HCT116 (cell line): ENCODE data around the gene BRD4. TPM values are rescaled to one million over a fixed set of nuclear protein-coding genes. Genes with fewer than 3 reads are reported as not detected.

ENCODE experiments used
- ATAC-seq: fragments of 200-7000 bp; cut with Tn5 transposase; 2 replicates; pipeline ENCODE4 v1.9.1; 2020; ENCODE audit warnings: mild to moderate bottlenecking, moderate library complexity
- BruUV-seq: library from RNA; stranded (reverse); fragments of 400-500 nt; replicated peaks from 2 replicates; lab custom pipeline; 2021; lab: Mats Ljungman, UMichigan
- CTCF ChIA-PET: fragments of 300-600 bp; sonication (Branson Sonifier 250); formaldehyde crosslinking; loops from one replicate; lab custom pipeline; 2021; ENCODE audit warnings: antibody characterized with exemption; lab: Charles Lee
- POLR2A ChIA-PET: fragments of 300-600, 350-600 bp; sonication (Branson Sonifier 250); formaldehyde crosslinking; loops from one replicate; lab custom pipeline; 2021; ENCODE audit warnings: antibody characterized with exemption; lab: Charles Lee
- RAD21 ChIA-PET, 2 experiments: fragments of 300-600 bp; sonication (Branson Sonifier 250); formaldehyde crosslinking; loops; one replicate each; lab custom pipeline; 2023; ENCODE audit warnings: low total read pairs in 2 of 2; ENCODE audit not compliant: uncharacterized antibody in 2 of 2, unreplicated experiment in 2 of 2, low non-redundant PET in 1 of 2; lab: Charles Lee
- DNase-seq: peaks from one replicate; pipeline ENCODE4 v3.0.0-alpha.2; 2010; ENCODE audit warnings: low read depth, low spot score
- H2AFZ ChIP-seq: fragments of 200-600 bp; shearing (Covaris generic), sonication (generic); 2 replicates; pipeline ENCODE4 v1.6.1; 2017; ENCODE audit warnings: low read depth, mixed run types, mixed read lengths, antibody characterized with exemption, low read length; ENCODE audit not compliant: poor library complexity, severe bottlenecking
- H3K27ac ChIP-seq: 2 replicates; pipeline ENCODE4 v1.5.1; 2012; ENCODE audit warnings: low read depth, low read length
- H3K27me3 ChIP-seq: fragments of 200-600 bp; sonication (generic); 2 replicates; pipeline ENCODE4 v1.6.1; 2016; ENCODE audit warnings: mixed run types, low read length, mixed read lengths; ENCODE audit not compliant: insufficient read depth
- H3K36me3 ChIP-seq, 2 experiments: fragments of 200-500 bp in 1 of 2; fragments of 200-600 bp in 1 of 2; sonication (Bioruptor generic) in 1 of 2; sonication (generic) in 1 of 2; 2 replicates each; pipeline versions ENCODE4 v1.5.1 to v1.6.1; 2014 to 2016; ENCODE audit warnings: low read length in 2 of 2, inconsistent platforms in 1 of 2, mixed read lengths in 1 of 2, mixed run types in 1 of 2; ENCODE audit not compliant: insufficient read depth in 2 of 2, control insufficient read depth in 1 of 2
- H3K4me1 ChIP-seq, 2 experiments: fragments of 200-600 bp in 1 of 2; sonication (generic) in 1 of 2; 2 replicates each; pipeline versions ENCODE4 v1.5.1 to v1.6.1; 2012 to 2017; ENCODE audit warnings: low read length in 2 of 2, inconsistent platforms in 1 of 2, mild to moderate bottlenecking in 1 of 2, mixed read lengths in 1 of 2, mixed run types in 1 of 2, moderate library complexity in 1 of 2; ENCODE audit not compliant: insufficient read depth in 2 of 2, control insufficient read depth in 1 of 2
- H3K4me2 ChIP-seq: fragments of 200-600 bp; sonication (generic); 2 replicates; pipeline ENCODE4 v1.6.1; 2017; ENCODE audit warnings: mixed run types, low read length, mixed read lengths
- H3K4me3 ChIP-seq, 2 experiments: fragments of 200-600 bp in 1 of 2; sonication (generic) in 1 of 2; replicated peaks in 1 of 2; 2 replicates each; pipeline ENCODE4 v1.5.1; 2011 to 2016; ENCODE audit warnings: low read length in 2 of 2, control low read depth in 1 of 2, low read depth in 1 of 2, mild to moderate bottlenecking in 1 of 2, mixed read lengths in 1 of 2, mixed run types in 1 of 2
- H3K79me2 ChIP-seq: fragments of 200-600 bp; sonication (generic); 2 replicates; pipeline ENCODE4 v1.6.1; 2017; ENCODE audit warnings: mild to moderate bottlenecking, mixed run types, low read length, moderate library complexity, mixed read lengths; ENCODE audit not compliant: insufficient read depth
- H3K9ac ChIP-seq: fragments of 200-600 bp; sonication (generic); 2 replicates; pipeline ENCODE4 v1.6.1; 2016; ENCODE audit warnings: low read length, mixed read lengths
- H3K9me2 ChIP-seq: fragments of 200-600 bp; sonication (generic), shearing (Covaris generic); 2 replicates; pipeline ENCODE4 v1.6.1; 2017; ENCODE audit warnings: mixed run types, mild to moderate bottlenecking, moderate library complexity; ENCODE audit not compliant: insufficient read depth
- H3K9me3 ChIP-seq, 2 experiments: fragments of 200-500 bp in 1 of 2; fragments of 200-600 bp in 1 of 2; sonication (Bioruptor generic) in 1 of 2; sonication (generic) in 1 of 2; 2 replicates each; pipeline ENCODE4 v1.6.1; 2014 to 2017; ENCODE audit warnings: low read length in 2 of 2, mixed read lengths in 2 of 2, inconsistent platforms in 1 of 2, low read depth in 1 of 2, mild to moderate bottlenecking in 1 of 2, mixed run types in 1 of 2, moderate library complexity in 1 of 2; ENCODE audit not compliant: control insufficient read depth in 1 of 2, insufficient read depth in 1 of 2
- H4K20me1 ChIP-seq: fragments of 200-600 bp; sonication (generic), shearing (Covaris generic); 2 replicates; pipeline ENCODE4 v1.6.1; 2017; ENCODE audit warnings: mixed run types, mild to moderate bottlenecking, moderate library complexity; ENCODE audit not compliant: insufficient read depth
- CBX3 ChIP-seq: IDR thresholded peaks from 2 replicates; pipeline ENCODE4 v1.6.1; 2012; ENCODE audit warnings: low read depth
- CTCF ChIP-seq, 3 experiments: fragments of 200-600 bp in 1 of 3; sonication (generic) in 1 of 3; IDR thresholded peaks in 2 of 3; conservative IDR thresholded peaks in 1 of 3; 2 replicates each; pipeline ENCODE4 v1.5.1; 2012 to 2017; ENCODE audit warnings: low read depth in 2 of 3, low read length in 2 of 3, antibody characterized with exemption in 1 of 3, borderline replicate concordance in 1 of 3, control low read depth in 1 of 3, mild to moderate bottlenecking in 1 of 3, mixed read lengths in 1 of 3, mixed run types in 1 of 3, moderate library complexity in 1 of 3; ENCODE audit not compliant: insufficient read depth in 1 of 3
- EGR1 ChIP-seq: IDR thresholded peaks from 2 replicates; pipeline ENCODE4 v1.6.1; 2012; ENCODE audit warnings: low read depth
- ELF1 ChIP-seq: IDR thresholded peaks from 2 replicates; pipeline ENCODE4 v1.6.1; 2012; ENCODE audit warnings: low read depth, borderline replicate concordance
- FOSL1 ChIP-seq: IDR thresholded peaks from 2 replicates; pipeline ENCODE4 v1.6.1; 2012; ENCODE audit warnings: low read depth
- JUND ChIP-seq: IDR thresholded peaks from 2 replicates; pipeline ENCODE4 v1.6.1; 2012
- MAX ChIP-seq: IDR thresholded peaks from 2 replicates; pipeline ENCODE4 v1.6.1; 2012
- RAD21 ChIP-seq: IDR thresholded peaks from 2 replicates; pipeline ENCODE4 v1.6.1; 2012; ENCODE audit warnings: low read depth, mild to moderate bottlenecking
- REST ChIP-seq: IDR thresholded peaks from 2 replicates; pipeline ENCODE4 v1.6.1; 2012; ENCODE audit warnings: low read depth
- SIN3A ChIP-seq: IDR thresholded peaks from 2 replicates; pipeline ENCODE4 v1.6.1; 2012; ENCODE audit warnings: low read depth
- SRF ChIP-seq: IDR thresholded peaks from 2 replicates; pipeline ENCODE4 v1.6.1; 2012; ENCODE audit warnings: low read depth
- TCF7L2 ChIP-seq: IDR thresholded peaks from 2 replicates; pipeline ENCODE4 v1.7.0; 2011; ENCODE audit warnings: borderline replicate concordance, inconsistent platforms; ENCODE audit not compliant: insufficient read depth, insufficient read length; ENCODE audit errors: extremely low read depth
- ZBTB33 ChIP-seq: IDR thresholded peaks from 2 replicates; pipeline ENCODE4 v1.6.1; 2011; ENCODE audit warnings: mild to moderate bottlenecking, low read length, moderate library complexity; ENCODE audit not compliant: insufficient replicate concordance; ENCODE audit errors: extremely low read depth
- ZFX ChIP-seq: fragments of 450-650 bp; IDR thresholded peaks from 2 replicates; pipeline ENCODE4 v1.6.1; 2017
- ZNF274 ChIP-seq: fragments of 200-500 bp; sonication (Bioruptor generic); IDR thresholded peaks from 2 replicates; pipeline ENCODE4 v1.6.1; 2014; ENCODE audit warnings: mild to moderate bottlenecking, low read depth, low read length, inconsistent platforms
- intact Hi-C: fragments of 100-400 bp; cut with micrococcal nuclease; formaldehyde crosslinking; loops from 2 replicates; pipeline ENCODE4 v1.10.0; 2022
- total RNA-seq: library from RNA; stranded (reverse); gene quantifications from one replicate; pipeline ENCODE4 v1.2.1, GENCODE V29; 2021; ENCODE audit not compliant: unreplicated experiment

The BRD4 gene
- total RNA-seq, 1 experiment from 2014 or later = 52.9 TPM

GRCh38 chr19:15263361-15263985 is 68.9 kb downstream of the BRD4 start:
- ATAC-seq (peak; percentile 33), DNase-seq (no peak)
- H3K4me3 ChIP-seq = no peak overlapping the region
- no peak overlapping the region for H3K9ac ChIP-seq
- TF ChIP-seq MAX (no peak), ZNF274 (no peak), JUND (no peak), RAD21 (no peak), FOSL1 (no peak), SIN3A (no peak), TCF7L2 (no peak), ELF1 (no peak), ZBTB33 (no peak), REST (no peak), CBX3 (no peak), SRF (no peak), EGR1 (no peak), CTCF (IDR thresholded peaks at IDR 0.05 in 2 of 3, conservative IDR thresholded peaks at IDR 0.05 in 1 of 3; ENCODE audit: borderline replicate concordance in 1 of 3, insufficient read depth in 1 of 3, low read depth in 2 of 3, low read length in 2 of 3) (no peak), ZFX (no peak)
- TF ChIP-seq, all 23 proteins: peak for 0
- H3K27me3 ChIP-seq = no peaks in the 10 kb centered on the region
- peaks cover 32% of the 10 kb centered on the region for H3K79me2 ChIP-seq
- no peak overlapping the region for H3K27ac ChIP-seq
- ChIA-PET RAD21 (no interaction called here), POLR2A (interaction anchor here (0.9 kb wide), 1 partner anchor 113 kb away, joined by 3 read pairs; no protein-coding TSS in a partner anchor), CTCF (interaction anchor here (0.6 to 1.9 kb wide), 7 partner anchors 11 to 292 kb away, joined by 3 to 5 read pairs (median 3); no protein-coding TSS in a partner anchor)
- H4K20me1 ChIP-seq = 0 out of 2 replicates have a peak, but pooled peaks cover 2% of the 10 kb centered on the region
- intact Hi-C loops = loop anchor here (10.0 kb wide), 1 partner anchor 111 kb away; the partner anchor contains the start of gene AKAP8
- H3K9me3 ChIP-seq = no peaks in the 10 kb centered on the region
- BruUV-seq = no TSS peak
- peaks cover 2 to 22% of the 10 kb centered on the region in 2 experiments; a peak in 1 of 4 replicates for H3K36me3 ChIP-seq
- H2AFZ ChIP-seq = no peak overlapping the region
- no peaks in the 10 kb centered on the region for H3K4me1 ChIP-seq
- H3K9me2 ChIP-seq = no peaks in the 10 kb centered on the region
- H3K4me2 ChIP-seq = no peak overlapping the region
